ENCODE data around the gene CILP.

DNA sequence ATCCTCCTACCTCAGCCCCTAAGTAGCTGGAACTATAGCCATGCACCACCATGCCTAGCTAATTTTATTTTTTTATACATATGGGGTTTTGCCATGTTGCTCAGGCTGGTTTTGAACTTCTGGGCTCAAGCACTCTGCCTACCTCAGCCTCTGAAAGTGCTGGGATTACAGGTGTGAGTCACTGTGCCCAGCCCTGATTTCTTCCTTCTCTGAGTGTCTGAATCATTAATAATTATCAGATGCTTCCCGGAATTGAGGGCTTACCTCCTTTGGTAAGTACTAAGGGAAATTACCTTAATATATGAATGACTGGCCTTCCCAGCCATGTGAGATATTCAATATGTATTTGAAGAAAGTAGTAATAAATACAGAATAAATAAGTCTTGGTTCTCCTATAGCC, 33.4 kb downstream of the CILP start:
- TF ChIP-seq YY1 (IDR thresholded peaks at IDR 0.05; ENCODE audit: insufficient read depth, insufficient read length) = no peak
- no peak for TF ChIP-seq ZNF274 (IDR thresholded peaks at IDR 0.05; ENCODE audit: low read depth, low read length)

All from NT2/D1 (cell line).